B cell (primary cell): ENCODE measurements around the gene MAP1LC3B2.

Source experiments
- EZH2 ChIP-seq: IDR thresholded peaks from 2 replicates; pipeline ENCODE4 v1.6.1; 2012; ENCODE audit warnings: borderline replicate concordance, low read depth, mild to moderate bottlenecking, moderate library complexity, low read length; ENCODE audit not compliant: insufficient read depth, poor library complexity, severe bottlenecking
- TF ChIP-seq, protein P1 (sequence below): fragments of 200-600 bp; IDR thresholded peaks from one replicate; pipeline ENCODE4 v1.8.0; 2022; ENCODE audit warnings: antibody characterized with exemption, mild to moderate bottlenecking

DNA sequence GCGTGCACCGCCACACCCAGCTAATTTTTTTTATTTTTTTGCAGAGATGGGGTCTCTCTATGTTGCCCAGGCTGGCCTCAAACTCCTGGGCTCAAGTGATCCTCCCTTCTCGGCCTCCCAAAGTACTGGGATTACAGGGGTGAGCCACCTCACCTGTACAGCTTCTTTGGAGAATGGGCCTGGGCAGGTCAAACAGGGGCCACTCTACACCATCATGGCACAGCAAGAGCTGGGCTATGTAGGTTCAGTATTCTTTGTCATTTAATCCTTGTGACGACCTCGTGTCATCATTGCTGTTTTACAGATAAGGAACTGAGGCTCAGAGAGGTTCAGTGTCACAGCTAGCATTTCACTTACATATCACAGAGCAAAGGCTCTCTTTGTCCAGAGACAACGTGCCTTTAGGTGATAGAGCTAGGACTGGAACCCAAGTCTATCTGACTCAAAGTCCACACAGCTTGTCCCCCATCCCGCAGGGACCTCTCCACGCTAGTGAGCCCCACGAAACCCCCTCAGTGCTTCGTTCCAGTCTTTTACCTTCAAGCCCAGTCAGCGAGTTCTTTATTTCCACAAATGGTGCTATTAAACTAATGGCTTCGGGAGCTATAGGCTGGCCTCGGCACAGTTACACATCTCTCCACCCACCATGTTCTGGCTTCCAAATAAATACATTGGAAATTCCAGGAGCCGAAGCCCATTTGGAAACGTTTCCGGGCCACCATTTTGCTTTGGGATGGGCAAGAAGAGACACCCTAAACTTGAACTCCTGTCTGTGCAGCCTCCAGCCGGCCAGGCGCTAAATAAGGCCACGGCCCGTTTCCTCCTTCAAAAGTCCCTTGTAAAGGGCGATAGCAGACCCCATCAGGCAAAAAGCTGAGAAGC, 660 bp upstream of the MAP1LC3B2 start:
- TF ChIP-seq, protein P1, sequence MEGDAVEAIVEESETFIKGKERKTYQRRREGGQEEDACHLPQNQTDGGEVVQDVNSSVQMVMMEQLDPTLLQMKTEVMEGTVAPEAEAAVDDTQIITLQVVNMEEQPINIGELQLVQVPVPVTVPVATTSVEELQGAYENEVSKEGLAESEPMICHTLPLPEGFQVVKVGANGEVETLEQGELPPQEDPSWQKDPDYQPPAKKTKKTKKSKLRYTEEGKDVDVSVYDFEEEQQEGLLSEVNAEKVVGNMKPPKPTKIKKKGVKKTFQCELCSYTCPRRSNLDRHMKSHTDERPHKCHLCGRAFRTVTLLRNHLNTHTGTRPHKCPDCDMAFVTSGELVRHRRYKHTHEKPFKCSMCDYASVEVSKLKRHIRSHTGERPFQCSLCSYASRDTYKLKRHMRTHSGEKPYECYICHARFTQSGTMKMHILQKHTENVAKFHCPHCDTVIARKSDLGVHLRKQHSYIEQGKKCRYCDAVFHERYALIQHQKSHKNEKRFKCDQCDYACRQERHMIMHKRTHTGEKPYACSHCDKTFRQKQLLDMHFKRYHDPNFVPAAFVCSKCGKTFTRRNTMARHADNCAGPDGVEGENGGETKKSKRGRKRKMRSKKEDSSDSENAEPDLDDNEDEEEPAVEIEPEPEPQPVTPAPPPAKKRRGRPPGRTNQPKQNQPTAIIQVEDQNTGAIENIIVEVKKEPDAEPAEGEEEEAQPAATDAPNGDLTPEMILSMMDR, result no peak
- no peak for TF ChIP-seq EZH2
